ENCODE data around the gene RIPOR1. TPM values are rescaled to one million over a fixed set of nuclear protein-coding genes. Genes with fewer than 3 reads are reported as not detected.

Gene RIPOR1
- total and polyA plus RNA-seq, 2 of the 4 experiments (the other 2 are of a cell fraction), result 9.5 to 41.3 TPM

DNA sequence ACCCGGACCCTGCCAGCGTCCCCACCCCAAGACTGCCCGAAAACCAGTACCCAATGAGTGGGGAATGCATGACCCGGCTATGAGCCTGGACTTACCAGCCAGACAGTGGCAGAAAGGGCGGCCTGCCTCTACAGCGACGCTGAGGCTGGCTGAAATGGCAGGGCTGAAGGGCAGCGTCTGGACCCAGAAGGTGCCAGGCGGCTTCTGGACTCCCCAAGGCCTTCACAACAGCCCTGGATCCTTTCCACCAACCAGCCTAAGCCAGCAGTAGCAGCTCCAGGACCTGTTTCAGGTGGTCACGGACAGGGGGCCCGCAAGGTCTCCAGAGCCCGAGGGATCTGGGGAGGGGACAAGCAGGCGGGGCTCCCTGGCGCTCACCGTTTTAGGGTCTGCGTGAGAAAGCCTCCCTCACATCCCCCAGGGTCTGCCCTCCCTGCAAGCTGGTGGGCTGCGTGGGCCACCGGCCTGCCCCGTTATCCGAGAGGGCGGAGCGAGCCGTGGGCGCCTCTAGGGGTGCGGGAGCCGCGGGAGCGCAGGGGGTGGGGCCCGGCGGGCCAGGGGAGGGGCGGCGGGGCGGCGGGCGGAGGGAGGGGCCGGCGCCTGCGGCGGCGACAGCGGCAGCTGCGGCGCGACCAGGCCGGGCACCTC, at the start of gene RIPOR1 (continued):
- TF ChIP-seq ELK1 (IDR thresholded peaks at IDR 0.05; ENCODE audit: borderline replicate concordance, low read depth, low read length) (no peak), MAZ (IDR thresholded peaks at IDR 0.05; ENCODE audit: borderline replicate concordance, low read depth, low read length) (no peak), NFE2L2 (IDR thresholded peaks at IDR 0.05; ENCODE audit: low read depth, low read length) (no peak)

Measured in IMR-90 (cell line).